ENCODE data around the gene NAA15.
"Not testable (repeated sequence)": the region's sequence is repeated elsewhere in the genome, so short reads cannot be mapped to it uniquely, and the experiment has no call there.

Gene NAA15

DNA sequence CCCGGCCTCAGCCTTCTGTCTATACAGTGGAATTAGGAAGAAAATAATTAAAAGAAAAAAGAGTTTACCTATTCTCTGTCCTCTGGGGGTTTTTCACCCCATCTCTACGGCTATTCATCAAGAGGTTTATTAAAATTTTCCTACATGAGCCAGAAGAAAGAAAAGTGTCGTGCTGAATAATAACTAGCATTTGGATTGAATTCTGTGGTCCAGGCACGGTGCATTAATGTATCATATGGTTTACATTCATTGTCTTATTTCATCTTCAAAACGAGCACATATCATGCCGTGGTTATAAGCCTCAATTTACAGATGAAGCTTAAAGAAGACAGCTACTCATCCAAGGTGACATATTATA, 5.4 kb upstream of the NAA15 start:
- in situ Hi-C loops (cut with MboI; ENCODE audit: low sequenced_read_pairs): no loop called here

GRCh38 chr4:139297001-139297410, 4.3 kb upstream of the NAA15 start:
- in situ Hi-C loops (cut with MboI; ENCODE audit: low sequenced_read_pairs): no loop called here

- in situ Hi-C loops (cut with MboI; ENCODE audit: low sequenced_read_pairs): no loop called here
Measured at GRCh38 chr4:139299536-139299935, 1.8 kb upstream of the NAA15 start.

GRCh38 chr4:139300431-139301112, 733 bp upstream of the NAA15 start:
- in situ Hi-C loops (cut with MboI; ENCODE audit: low sequenced_read_pairs): no loop called here

DNA sequence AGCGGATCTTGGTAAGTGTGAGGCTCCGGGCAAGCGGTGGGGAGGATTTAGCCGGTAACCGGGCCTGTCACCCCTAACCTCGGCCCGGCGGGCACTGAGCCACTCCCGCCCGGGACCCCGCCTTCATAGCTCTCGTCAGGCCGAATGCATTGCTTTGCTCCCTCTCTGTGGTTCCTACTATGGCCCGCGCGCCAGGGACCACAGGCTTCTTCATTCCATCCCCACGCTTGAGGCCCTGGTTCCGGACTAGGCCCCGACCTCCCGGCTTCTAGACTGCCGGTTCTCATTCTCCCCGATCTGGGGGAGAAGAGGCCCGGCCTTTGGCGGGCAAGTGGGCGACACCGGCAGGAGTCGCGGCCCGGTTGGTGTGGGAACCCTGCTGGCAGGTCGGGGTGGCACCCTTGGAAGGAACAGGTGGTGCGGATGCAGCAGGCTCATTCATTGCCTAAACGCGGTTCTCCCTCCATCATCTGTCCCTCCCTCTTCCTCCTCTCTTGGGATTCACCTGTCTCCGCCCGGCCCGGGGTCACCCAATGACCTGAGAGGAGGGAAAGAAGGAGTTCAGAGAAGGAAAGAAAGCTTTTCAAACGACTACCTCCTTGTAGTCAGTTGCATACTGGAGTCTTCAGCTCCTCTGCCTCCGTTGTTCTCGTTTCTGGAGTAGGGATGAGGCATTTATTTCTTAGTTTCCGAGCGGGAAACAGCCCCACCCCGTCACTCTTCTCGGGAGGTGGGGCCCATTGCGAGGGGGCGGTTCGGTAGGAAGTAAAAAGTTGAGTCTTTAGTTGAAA, 711 bp downstream of the NAA15 start, which contains the start of gene NDUFC1:
Gene NDUFC1, minus strand, starts transcription at position 657 of the 791 bp plus-strand sequence. CDS start 6,679 bp downstream, outside the sequence.
- in situ Hi-C loops (cut with MboI; ENCODE audit: low sequenced_read_pairs): no loop called here

GRCh38 chr4:139304920-139305319, 3.6 kb downstream of the NAA15 start:
- in situ Hi-C loops (cut with MboI; ENCODE audit: low sequenced_read_pairs): no loop called here

DNA sequence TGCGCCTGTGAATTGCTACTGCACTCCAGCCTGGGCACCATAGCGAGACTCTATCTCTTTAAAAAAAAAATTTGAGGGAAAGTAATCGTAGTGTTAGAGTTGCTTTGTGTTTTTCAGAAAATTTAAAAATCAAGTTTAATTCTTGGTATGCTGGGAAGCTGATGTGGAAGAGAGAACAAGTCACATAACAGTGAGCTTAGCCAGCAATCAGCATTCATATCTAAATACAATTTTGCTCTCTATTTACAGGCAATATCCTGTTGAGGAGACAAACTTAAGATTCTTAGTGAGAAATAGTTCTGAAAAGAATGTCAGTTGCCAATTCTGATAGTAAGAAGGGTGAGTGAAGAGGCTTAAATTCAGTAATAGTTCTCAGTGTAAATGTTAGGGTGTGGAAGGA, 10.6 kb downstream of the NAA15 start:
- in situ Hi-C loops (cut with MboI; ENCODE audit: low sequenced_read_pairs): no loop called here

DNA sequence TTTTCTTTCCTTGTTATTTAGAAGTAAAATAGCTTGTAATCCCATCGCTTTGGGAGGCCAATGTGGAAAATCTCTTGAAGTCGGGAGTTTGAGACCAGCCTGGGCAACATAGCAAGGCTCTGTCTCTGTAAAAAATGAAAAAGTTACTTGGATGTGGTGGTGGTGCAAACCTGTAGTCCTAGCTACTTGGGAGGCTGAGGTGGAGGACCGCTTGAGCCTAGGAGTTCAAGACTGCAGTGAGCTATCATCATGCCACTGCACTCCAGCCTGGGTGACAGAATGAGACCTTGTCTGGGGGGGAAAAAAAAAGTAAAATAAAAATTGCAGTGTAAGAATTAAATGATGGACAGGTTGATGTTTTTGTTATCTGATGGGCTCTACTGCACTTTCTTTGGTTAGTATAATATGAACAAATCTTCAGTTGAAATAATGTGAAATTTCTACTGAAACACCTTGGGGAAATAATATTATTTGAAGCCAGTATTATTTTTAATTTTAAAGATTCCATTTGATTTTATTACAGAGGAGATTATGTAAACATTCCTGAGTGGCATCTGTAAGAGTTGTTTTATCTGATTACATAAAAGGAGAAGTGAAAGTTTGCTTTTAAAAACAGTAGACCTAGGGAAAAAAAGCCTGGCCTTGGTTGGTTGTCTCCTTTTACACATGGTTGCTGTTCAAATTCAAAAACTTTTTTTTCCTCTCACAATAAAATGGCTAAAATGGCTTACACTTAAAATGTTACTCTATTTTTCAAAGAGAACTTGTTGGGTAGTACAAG, 11.4 kb downstream of the NAA15 start:
- in situ Hi-C loops (cut with MboI; ENCODE audit: low sequenced_read_pairs): no loop called here

GRCh38 chr4:139313414-139313813, 12.1 kb downstream of the NAA15 start:
- in situ Hi-C loops (cut with MboI; ENCODE audit: low sequenced_read_pairs): not testable (repeated sequence)

DNA sequence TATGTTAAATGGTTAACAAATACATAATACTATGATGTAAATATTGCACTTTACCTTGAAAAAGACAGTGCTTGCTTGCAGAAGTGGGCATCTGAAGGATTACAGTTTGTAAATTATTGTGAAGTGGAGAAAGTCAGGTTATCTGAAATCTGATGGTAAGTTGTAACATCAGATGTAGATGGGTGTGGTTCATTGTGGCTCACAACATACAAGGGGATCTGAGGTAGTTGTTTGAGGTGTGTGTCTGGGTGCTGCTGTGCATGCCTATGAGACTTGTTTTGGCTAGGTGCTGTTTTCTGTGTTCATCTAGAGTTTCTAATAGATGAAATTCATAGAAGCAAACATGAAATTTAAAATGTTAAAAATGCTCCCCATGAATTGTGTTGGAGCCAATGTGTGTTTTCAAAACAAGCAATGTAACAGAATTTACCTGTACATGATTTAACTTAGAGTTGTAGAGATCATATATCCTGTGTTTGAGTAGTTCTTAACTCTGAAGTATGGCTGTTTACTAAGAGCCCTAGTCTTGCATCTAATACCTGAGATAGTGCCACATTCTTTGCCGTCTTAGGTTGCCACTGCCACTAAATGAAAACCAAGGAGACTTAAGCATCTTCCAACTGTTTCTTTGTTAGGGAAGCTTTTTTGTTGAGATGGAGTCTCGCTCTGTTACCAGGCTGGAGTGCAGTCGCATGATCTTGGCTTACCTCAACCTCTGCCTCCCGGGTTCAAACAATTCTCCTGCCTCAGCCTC, 12.9 kb downstream of the NAA15 start:
- in situ Hi-C loops (cut with MboI; ENCODE audit: low sequenced_read_pairs): no loop called here

- in situ Hi-C loops (cut with MboI; ENCODE audit: low sequenced_read_pairs): no loop called here
Measured at GRCh38 chr4:139315221-139315675, 13.9 kb downstream of the NAA15 start.

DNA sequence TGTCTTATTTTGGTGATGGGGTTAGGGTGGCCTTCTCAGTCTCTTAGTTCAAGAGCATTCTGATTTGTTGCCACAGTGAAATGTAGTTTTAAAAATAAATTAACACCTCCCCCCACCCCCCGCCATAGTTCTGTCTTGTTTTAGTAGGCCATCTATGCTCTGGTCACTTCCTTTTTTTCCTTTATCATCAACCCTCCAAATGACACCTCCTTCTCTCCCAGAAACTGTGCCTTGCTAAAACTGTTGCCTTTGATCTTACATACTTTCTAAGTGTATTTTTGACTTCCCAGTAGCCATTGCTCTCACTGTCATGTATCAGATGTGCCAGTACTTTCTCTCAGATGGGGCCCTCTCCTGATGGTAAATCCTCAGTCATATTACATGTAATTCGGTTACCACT, 15.4 kb downstream of the NAA15 start:
- in situ Hi-C loops (cut with MboI; ENCODE audit: low sequenced_read_pairs): no loop called here

GRCh38 chr4:139317635-139318034, 16.3 kb downstream of the NAA15 start:
- in situ Hi-C loops (cut with MboI; ENCODE audit: low sequenced_read_pairs): no loop called here

GRCh38 chr4:139319571-139319970, 18.3 kb downstream of the NAA15 start:
- in situ Hi-C loops (cut with MboI; ENCODE audit: low sequenced_read_pairs): no loop called here

GRCh38 chr4:139322070-139322469, 20.8 kb downstream of the NAA15 start:
- in situ Hi-C loops (cut with MboI; ENCODE audit: low sequenced_read_pairs): not testable (repeated sequence)

DNA sequence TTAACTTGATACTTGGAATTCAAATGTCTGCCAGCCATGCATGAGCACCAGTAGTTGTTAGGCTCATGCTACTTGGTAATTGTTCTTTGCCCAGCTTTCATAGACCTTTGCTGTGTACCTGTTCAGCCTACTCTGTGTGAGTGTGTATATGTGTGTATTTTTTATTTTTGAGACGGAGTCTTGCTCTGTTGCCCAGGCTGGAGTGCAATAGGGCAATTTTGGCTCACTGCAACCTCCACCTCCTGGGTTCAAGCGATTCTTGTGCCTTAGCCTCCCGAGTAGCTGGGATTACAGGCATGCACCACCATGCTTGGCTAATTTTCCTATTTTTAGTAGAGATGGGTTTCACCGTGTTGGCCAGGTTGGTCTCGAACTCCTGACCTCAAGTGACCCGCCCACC, 21.2 kb downstream of the NAA15 start:
- in situ Hi-C loops (cut with MboI; ENCODE audit: low sequenced_read_pairs): not testable (repeated sequence)

GRCh38 chr4:139324620-139325019, 23.3 kb downstream of the NAA15 start:
- in situ Hi-C loops (cut with MboI; ENCODE audit: low sequenced_read_pairs): no loop called here

GRCh38 chr4:139329665-139330200, 28.4 kb downstream of the NAA15 start:
- in situ Hi-C loops (cut with MboI; ENCODE audit: low sequenced_read_pairs): no loop called here

- in situ Hi-C loops (cut with MboI; ENCODE audit: low sequenced_read_pairs): no loop called here
Measured at GRCh38 chr4:139330283-139330682, 29.0 kb downstream of the NAA15 start.

GRCh38 chr4:139331185-139331584, 29.9 kb downstream of the NAA15 start:
- in situ Hi-C loops (cut with MboI; ENCODE audit: low sequenced_read_pairs): no loop called here

Measured in HL-60/S4 (cell line).